Measurements from ENCODE around the gene CENPT. TPM values are rescaled to one million over a fixed set of nuclear protein-coding genes. Genes with fewer than 3 reads are reported as not detected.

The CENPT gene
- total and polyA plus RNA-seq, 2 of the 13 experiments (the other 11 are each of a cell fraction or from before 2014, with no cell fraction given) = 40.9 to 43.3 TPM

DNA sequence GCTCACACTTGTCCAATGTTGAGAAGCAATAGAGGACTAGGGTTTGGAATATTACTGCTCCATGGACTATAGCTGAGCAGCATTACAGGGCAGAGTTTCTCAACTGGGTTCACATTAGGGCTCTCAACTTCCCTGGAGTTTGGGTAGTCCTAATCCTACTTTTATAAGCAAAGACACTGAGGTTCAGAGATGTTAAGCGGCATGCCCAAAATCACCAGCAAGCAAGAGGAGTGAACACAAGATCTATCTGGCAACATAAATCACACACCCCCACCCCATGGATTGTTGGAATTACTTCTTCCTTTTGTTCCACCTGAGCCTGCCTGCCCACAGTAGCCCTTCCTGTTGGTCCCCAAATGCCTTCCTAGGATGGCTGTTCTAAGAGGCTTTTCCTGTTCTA lies 35.6 kb downstream of the CENPT start:
- Histone ChIP-seq H3K36me3 (replicated peaks in 1 of 2; ENCODE audit: control insufficient read depth in 1 of 2, insufficient read depth in 2 of 2, low read length in 2 of 2) (no peaks in the 10 kb centered on the region), H3K9me3 (ENCODE audit: low read length) (no peaks in the 10 kb centered on the region), H3K27me3 (ENCODE audit: control insufficient read depth in 1 of 2, insufficient read depth in 2 of 2, low read length in 2 of 2) (no peaks in the 10 kb centered on the region), H3K4me2 (ENCODE audit: low read depth, low read length) (no peak overlapping the region), H3K4me3 (replicated peaks in 1 of 3; ENCODE audit: insufficient read depth in 1 of 3, low read depth in 2 of 3, low read length in 3 of 3) (no peak overlapping the region), H3K4me1 (ENCODE audit: insufficient read depth, low read length) (peaks cover 13% of the 10 kb centered on the region), H3K27ac (ENCODE audit: extremely low read length, insufficient read depth, low read length) (no peak overlapping the region), H3K9ac (ENCODE audit: insufficient read depth, low read depth, low read length) (no peak overlapping the region), H2AFZ (ENCODE audit: low read length) (no peak overlapping the region), H3K79me2 (ENCODE audit: insufficient read depth, low read length) (no peaks in the 10 kb centered on the region), H4K20me1 (ENCODE audit: insufficient read depth, low read length) (no peaks in the 10 kb centered on the region)
- intact Hi-C loops (cut with micrococcal nuclease; ENCODE audit: unreplicated experiment) = loop anchor here (10.0 kb wide), 1 partner anchor 253 kb away; no protein-coding TSS in a partner anchor
- FAIRE-seq (no peak), ATAC-seq (no peak), DNase-seq (ENCODE audit: low spot score) (no peak)
- no peak for TF ChIP-seq HMGA1 (CRISPR knock-in tag; conservative IDR thresholded peaks at IDR 0.05)
- no peak for TF ChIP-seq MIXL1 (CRISPR knock-in tag; IDR thresholded peaks at IDR 0.05)
- no peak for TF ChIP-seq ATF7 (IDR thresholded peaks at IDR 0.05)
- TF ChIP-seq ATF7 (CRISPR knock-in tag; IDR thresholded peaks at IDR 0.05) = no peak
- TF ChIP-seq, protein P1, sequence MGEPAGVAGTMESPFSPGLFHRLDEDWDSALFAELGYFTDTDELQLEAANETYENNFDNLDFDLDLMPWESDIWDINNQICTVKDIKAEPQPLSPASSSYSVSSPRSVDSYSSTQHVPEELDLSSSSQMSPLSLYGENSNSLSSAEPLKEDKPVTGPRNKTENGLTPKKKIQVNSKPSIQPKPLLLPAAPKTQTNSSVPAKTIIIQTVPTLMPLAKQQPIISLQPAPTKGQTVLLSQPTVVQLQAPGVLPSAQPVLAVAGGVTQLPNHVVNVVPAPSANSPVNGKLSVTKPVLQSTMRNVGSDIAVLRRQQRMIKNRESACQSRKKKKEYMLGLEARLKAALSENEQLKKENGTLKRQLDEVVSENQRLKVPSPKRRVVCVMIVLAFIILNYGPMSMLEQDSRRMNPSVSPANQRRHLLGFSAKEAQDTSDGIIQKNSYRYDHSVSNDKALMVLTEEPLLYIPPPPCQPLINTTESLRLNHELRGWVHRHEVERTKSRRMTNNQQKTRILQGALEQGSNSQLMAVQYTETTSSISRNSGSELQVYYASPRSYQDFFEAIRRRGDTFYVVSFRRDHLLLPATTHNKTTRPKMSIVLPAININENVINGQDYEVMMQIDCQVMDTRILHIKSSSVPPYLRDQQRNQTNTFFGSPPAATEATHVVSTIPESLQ (CRISPR knock-in tag; conservative IDR thresholded peaks at IDR 0.05) = no peak
- no peak for TF ChIP-seq RORA (CRISPR knock-in tag; IDR thresholded peaks at IDR 0.05)
- no peak for TF ChIP-seq ZKSCAN8 (CRISPR knock-in tag; IDR thresholded peaks at IDR 0.05; ENCODE audit: borderline replicate concordance)
- TF ChIP-seq BORCS8-MEF2B (CRISPR knock-in tag; IDR thresholded peaks at IDR 0.05) = no peak
- TF ChIP-seq, protein P2, sequence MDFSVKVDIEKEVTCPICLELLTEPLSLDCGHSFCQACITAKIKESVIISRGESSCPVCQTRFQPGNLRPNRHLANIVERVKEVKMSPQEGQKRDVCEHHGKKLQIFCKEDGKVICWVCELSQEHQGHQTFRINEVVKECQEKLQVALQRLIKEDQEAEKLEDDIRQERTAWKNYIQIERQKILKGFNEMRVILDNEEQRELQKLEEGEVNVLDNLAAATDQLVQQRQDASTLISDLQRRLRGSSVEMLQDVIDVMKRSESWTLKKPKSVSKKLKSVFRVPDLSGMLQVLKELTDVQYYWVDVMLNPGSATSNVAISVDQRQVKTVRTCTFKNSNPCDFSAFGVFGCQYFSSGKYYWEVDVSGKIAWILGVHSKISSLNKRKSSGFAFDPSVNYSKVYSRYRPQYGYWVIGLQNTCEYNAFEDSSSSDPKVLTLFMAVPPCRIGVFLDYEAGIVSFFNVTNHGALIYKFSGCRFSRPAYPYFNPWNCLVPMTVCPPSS (IDR thresholded peaks at IDR 0.05) = no peak
- TF ChIP-seq REXO4 (CRISPR knock-in tag; IDR thresholded peaks at IDR 0.05; ENCODE audit: borderline replicate concordance) = no peak
- TF ChIP-seq ZNF614 (CRISPR knock-in tag; IDR thresholded peaks at IDR 0.05; ENCODE audit: borderline replicate concordance) = no peak
- TF ChIP-seq, protein P3, sequence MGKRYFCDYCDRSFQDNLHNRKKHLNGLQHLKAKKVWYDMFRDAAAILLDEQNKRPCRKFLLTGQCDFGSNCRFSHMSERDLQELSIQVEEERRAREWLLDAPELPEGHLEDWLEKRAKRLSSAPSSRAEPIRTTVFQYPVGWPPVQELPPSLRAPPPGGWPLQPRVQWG (CRISPR knock-in tag; IDR thresholded peaks at IDR 0.05; ENCODE audit: borderline replicate concordance, low read depth) = no peak
- TF ChIP-seq, protein P4, sequence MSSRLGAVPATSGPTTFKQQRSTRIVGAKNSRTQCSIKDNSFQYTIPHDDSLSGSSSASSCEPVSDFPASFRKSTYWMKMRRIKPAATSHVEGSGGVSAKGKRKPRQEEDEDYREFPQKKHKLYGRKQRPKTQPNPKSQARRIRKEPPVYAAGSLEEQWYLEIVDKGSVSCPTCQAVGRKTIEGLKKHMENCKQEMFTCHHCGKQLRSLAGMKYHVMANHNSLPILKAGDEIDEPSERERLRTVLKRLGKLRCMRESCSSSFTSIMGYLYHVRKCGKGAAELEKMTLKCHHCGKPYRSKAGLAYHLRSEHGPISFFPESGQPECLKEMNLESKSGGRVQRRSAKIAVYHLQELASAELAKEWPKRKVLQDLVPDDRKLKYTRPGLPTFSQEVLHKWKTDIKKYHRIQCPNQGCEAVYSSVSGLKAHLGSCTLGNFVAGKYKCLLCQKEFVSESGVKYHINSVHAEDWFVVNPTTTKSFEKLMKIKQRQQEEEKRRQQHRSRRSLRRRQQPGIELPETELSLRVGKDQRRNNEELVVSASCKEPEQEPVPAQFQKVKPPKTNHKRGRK (CRISPR knock-in tag; IDR thresholded peaks at IDR 0.05) = no peak
- WGBS (ENCODE audit: low lambda C conversion rate) = 92% methylated on average over 1 of the region's 1 CpG
- POLR2A ChIA-PET = interaction anchor here (0.6 kb wide), 1 partner anchor 53 kb away, joined by 3 read pairs; no protein-coding TSS in a partner anchor
- in situ Hi-C loops (cut with HindIII; ENCODE audit: extremely low pct_ligation_motif_present, low pct_unique_long_range_greater_than_20kb) = loop anchor here (10.0 kb wide), 1 partner anchor 233 kb away; no protein-coding TSS in a partner anchor
- BruUV-seq (replicated peaks) = no TSS peak
- CTCF ChIA-PET (ENCODE audit: low intra/inter-chr PET ratio, low total read pairs) = interaction anchor here (1.7 kb wide), 1 partner anchor 139 kb away, joined by 3 read pairs; no protein-coding TSS in a partner anchor
